GM08714 (cell line): Measurements from ENCODE around the gene MCOLN1.
"Not testable (repeated sequence)": the region's sequence is repeated elsewhere in the genome, so short reads cannot be mapped to it uniquely, and the experiment has no call there.

Source experiments
- H3K4me3 ChIP-seq: fragments of 200-500 bp; sonication (Bioruptor generic); 2 replicates; pipeline ENCODE4 v1.5.1; 2014; ENCODE audit warnings: mild to moderate bottlenecking, low read length, inconsistent platforms
- ZNF274 ChIP-seq: IDR thresholded peaks from 2 replicates; pipeline ENCODE4 v1.6.1; 2012; ENCODE audit warnings: mild to moderate bottlenecking, low read depth, low read length

MCOLN1 gene

DNA sequence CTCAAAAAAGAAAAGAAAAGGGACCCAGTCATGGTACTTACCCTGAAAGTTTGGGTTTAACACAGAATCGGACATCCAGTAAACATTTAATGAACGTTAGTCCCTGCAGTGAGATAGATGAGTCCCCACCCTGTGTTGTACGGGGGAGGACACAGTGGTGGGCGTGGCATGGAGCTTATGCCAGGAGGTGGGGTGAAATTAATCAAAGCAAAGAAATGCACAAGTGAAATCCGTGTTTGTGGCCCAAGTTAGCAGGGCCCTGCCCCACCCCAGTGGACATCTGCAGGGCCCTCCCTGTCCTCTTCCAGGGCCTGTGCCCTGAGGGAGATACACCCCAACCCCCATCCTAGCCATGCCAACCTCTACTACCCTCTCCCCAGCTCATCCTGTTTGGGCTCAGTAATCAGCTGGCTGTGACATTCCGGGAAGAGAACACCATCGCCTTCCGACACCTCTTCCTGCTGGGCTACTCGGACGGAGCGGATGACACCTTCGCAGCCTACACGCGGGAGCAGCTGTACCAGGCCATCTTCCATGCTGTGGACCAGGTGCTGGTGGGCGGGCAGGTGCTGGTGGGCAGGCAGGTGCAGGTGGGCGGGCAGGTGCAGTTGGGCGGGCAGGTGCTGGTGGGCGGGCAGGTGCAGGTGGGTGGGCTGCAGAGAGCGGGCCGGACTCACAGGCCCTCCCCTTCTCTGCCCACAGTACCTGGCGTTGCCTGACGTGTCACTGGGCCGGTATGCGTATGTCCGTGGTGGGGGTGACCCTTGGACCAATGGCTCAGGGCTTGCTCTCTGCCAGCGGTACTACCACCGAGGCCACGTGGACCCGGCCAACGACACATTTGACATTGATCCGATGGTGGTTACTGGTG is 3.9 kb downstream of the MCOLN1 start:
- H3K4me3 ChIP-seq: no peak overlapping the region
- TF ChIP-seq ZNF274: no peak

GRCh38 chr19:7527516-7528191 is 5.2 kb downstream of the MCOLN1 start:
- TF ChIP-seq ZNF274: no peak
- no peak overlapping the region for H3K4me3 ChIP-seq

- no peak overlapping the region for H3K4me3 ChIP-seq
- no peak for TF ChIP-seq ZNF274
These were observed 5.7 kb downstream of the MCOLN1 start for GRCh38 chr19:7528192-7528519.

DNA sequence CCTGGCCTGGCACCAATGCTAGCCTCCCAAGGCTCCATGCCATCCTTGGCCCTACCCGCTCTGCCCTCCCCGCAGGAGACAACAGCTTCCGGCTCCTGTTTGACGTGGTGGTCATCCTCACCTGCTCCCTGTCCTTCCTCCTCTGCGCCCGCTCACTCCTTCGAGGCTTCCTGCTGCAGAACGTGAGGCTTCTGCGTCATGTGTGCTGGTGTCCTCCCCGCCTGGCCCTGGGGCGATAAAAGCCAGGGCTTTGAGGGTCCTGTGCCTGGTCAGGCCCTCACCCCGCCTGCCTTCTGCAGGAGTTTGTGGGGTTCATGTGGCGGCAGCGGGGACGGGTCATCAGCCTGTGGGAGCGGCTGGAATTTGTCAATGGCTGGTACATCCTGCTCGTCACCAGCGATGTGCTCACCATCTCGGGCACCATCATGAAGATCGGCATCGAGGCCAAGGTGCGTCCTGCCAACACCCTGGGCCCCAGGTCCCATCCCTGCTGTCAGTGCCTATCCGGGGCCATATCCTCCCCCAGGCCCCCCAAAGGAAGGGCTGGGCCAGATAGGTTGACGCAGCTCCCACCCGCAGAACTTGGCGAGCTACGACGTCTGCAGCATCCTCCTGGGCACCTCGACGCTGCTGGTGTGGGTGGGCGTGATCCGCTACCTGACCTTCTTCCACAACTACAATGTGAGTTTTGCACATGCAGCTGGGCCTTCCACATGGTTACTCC is 6.3 kb downstream of the MCOLN1 start:
- H3K4me3 ChIP-seq: no peak overlapping the region
- TF ChIP-seq ZNF274: no peak

- no peak for TF ChIP-seq ZNF274
- H3K4me3 ChIP-seq: no peak overlapping the region
These were observed 6.8 kb downstream of the MCOLN1 start for GRCh38 chr19:7529246-7529600.

DNA sequence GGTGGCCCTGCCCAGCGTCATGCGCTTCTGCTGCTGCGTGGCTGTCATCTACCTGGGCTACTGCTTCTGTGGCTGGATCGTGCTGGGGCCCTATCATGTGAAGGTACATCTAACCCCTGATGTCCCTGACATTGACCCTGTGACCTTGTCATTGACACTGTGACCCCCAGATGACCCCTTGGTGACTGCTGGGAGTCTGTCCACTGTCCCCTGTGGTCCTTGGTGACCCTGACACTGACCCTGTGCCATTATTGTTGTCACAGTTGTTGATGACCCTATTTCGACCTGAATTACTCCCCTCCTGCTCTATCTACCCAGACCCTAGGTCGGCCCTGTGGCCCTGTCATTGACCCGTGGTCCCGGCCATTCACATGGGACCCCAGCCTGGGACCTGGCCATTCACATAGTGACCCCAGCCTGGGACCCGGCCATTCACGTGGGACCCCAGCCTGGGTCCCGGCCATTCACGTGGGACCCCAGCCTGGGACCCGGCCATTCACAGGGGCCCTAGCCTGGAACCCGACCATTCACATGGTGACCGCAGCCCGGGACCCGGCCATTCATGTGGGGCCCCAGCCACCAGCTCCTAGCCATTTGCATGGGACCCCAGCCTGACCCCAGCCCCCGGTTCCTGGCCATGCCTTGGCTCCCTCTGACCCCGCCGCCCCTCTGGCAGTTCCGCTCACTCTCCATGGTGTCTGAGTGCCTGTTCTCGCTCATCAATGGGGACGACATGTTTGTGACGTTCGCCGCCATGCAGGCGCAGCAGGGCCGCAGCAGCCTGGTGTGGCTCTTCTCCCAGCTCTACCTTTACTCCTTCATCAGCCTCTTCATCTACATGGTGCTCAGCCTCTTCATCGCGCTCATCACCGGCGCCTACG is 7.4 kb downstream of the MCOLN1 start:
- H3K4me3 ChIP-seq: no peak overlapping the region
- TF ChIP-seq ZNF274: no peak

GRCh38 chr19:7533281-7533885 is 11.0 kb downstream of the MCOLN1 start:
- no peak for TF ChIP-seq ZNF274
- H3K4me3 ChIP-seq: peak overlapping the region; percentile 44; the same call in 1 of the 2 replicates

GRCh38 chr19:7533925-7534480 is 11.6 kb downstream of the MCOLN1 start:
- TF ChIP-seq ZNF274: no peak
- H3K4me3 ChIP-seq: peak overlapping the region; percentile 78

DNA sequence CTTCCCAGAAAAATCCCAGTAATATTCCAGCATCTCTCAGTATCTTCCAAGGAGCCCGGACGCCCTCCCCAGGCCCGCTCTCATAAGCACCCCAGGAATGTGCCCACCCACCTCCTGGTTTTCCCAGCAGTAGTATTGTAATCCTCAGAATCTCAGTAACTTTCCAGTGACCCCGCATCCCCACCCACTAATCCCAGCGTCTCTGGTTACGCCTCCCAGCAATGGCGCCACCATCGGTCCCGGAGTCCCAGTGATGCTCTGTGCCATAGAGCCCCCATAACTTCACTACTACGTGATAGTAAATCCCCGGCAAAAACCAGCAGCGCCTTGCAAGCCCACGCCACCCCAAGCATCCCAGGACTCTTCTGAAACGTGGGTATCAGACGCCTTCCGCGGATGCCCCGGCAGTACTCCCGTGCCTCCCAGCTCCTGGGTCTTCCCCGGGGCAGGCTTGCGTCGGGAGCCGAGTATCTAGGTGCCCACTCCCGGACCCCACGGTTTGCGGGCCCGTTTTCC is 12.2 kb downstream of the MCOLN1 start:
- peak overlapping the region; percentile 78 for H3K4me3 ChIP-seq

GRCh38 chr19:7535047-7535997 is 12.9 kb downstream of the MCOLN1 start, which contains the start of gene PNPLA6:
Gene PNPLA6 (plus strand): TSS chr19:7535717. CDS start chr19:7535789, 72 bp downstream.
- peak within 1 kb of the TSS; percentile 78 for H3K4me3 ChIP-seq
- no peak for TF ChIP-seq ZNF274

More for the DNA sequence above, 12.2 kb downstream of the MCOLN1 start:
- no peak for TF ChIP-seq ZNF274

GRCh38 chr19:7535998-7536695 is 13.7 kb downstream of the MCOLN1 start:
- peak overlapping the region; percentile 78 for H3K4me3 ChIP-seq
- TF ChIP-seq ZNF274: no peak

- H3K4me3 ChIP-seq: not testable (repeated sequence)
These were observed 16.6 kb downstream of the MCOLN1 start for GRCh38 chr19:7538990-7539389.
